ENCODE data around the gene ACTG1.

The ACTG1 gene

DNA sequence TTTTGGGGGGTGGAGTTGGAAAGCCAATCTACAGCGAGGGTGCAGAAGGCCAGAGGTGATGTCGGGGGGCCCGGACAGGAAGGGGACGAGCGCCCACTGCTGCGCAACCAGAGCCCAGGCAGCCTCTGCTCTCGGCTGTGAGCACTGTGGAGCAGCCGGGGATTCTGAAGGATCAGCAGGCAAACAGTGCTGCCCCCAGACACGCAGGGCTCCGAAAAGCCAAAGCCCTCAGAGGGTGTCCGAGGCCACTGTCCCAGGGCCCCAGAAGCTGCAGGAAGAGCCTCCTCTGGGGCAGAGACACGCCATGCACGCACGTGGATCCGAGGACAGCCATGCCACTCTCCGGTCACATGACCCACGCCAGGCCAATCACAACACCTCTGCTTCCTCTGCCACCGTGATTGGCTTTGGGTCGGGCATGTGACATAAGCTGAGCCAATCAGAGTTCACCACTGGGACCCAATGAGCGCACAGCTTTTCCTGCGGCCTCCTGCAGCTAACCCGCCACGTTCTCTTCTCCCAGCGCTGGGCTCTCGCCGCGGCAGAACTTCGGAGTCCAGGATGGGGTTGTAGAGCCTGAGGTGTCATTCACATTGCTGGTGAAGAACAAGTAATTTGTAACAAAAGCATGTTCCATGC, 40.7 kb downstream of the ACTG1 start:
- TF ChIP-seq, protein P1, sequence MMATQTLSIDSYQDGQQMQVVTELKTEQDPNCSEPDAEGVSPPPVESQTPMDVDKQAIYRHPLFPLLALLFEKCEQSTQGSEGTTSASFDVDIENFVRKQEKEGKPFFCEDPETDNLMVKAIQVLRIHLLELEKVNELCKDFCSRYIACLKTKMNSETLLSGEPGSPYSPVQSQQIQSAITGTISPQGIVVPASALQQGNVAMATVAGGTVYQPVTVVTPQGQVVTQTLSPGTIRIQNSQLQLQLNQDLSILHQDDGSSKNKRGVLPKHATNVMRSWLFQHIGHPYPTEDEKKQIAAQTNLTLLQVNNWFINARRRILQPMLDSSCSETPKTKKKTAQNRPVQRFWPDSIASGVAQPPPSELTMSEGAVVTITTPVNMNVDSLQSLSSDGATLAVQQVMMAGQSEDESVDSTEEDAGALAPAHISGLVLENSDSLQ (IDR thresholded peaks at IDR 0.05), result peak; percentile 96
- TF ChIP-seq FOXA1 (IDR thresholded peaks at IDR 0.05) (no peak), ELF4 (IDR thresholded peaks at IDR 0.05) (peak; percentile 31; the same call in 1 of the 2 replicates), L3MBTL2 (conservative IDR thresholded peaks at IDR 0.05) (peak; percentile 100), BHLHE40 (IDR thresholded peaks at IDR 0.05; ENCODE audit: borderline replicate concordance) (no peak)
- DNase-seq (ENCODE audit: extremely low spot score), result peak; percentile 98
- POLR2A ChIA-PET, result interaction anchor here (0.6 to 2.2 kb wide), 7 partner anchors 11 to 219 kb away, joined by 3 to 10 read pairs (median 3); no protein-coding TSS in a partner anchor
- CTCF ChIA-PET, result no interaction called here

DNA sequence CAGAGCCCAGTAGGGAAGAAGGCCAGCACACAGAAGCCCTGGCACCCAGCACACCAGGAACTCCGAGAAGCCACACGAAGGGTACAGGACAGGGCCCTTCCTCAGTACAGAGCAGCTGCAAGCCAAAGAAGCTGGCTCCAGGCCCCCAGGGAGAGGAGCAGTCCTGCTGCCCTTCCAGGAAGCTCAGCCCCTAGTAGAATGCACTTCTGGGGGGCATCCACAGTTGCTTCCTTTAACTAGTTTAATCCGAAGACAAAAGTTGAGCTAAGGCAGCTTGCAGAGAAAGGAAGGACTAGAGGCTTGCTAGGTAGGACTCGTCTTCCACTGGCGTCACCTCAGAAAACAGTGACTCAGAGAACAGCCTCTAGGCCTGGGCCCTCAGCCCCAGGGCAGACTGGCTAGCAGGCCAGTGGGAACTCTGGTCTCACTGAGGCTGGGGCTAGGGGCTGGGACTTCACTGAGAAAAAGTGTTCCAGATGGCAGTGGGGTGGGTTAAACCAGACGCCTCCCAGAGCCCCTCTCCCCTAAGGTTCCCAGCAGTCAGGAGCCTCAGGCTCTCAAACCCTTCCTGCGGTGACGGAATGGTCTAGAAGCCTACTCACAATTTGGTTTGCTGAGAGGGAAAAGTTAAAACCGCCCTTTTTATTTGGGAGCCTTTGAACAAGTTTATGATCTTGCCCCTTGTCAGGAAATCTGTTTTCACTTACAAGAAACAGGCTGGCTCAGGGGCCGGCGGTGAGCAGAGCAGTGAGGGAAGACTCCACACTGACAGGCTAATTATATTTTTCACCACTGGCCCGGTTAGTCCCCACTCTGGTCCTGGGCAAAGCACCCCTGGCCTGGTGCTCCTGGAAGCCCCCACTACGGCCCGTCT, 41.4 kb downstream of the ACTG1 start:
- CTCF ChIA-PET, result no interaction called here
- POLR2A ChIA-PET, result interaction anchor here (0.6 to 2.2 kb wide), 3 partner anchors 10 to 152 kb away, joined by 3 to 10 read pairs (median 3); no protein-coding TSS in a partner anchor

DNA sequence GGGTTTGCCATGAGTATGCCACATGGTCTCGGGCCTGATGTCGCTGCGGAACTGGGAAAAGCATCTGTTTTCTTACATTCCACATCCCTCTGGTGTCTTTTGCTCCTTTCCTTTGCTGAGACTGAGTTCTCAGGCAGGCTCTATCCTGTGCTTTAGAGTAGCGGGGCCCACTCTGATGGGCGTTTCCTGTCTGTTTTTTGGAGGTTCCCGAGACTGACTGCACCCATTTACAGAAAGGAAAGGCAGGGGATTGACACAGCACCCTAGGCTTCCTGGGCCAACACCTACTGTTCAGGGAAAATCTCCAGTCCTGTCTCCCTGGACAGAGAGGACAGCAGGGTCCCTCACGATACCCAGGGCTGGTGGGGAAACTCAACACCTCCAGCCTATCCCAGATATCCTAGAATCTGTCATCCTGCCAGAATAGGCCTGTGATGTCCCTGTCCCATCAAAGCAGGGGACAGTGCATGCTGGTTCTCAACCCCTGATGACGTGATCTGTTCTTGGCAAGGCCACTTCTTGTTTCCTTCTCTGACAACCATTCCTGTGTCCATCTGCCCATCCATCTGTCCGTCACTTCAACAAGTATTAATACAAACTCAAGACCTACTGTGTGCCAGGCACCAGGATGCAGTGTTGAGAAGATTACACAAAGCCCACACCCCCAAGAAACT, 42.2 kb downstream of the ACTG1 start:
- no peak for TF ChIP-seq TARDBP (IDR thresholded peaks at IDR 0.05)
- TF ChIP-seq NFRKB (IDR thresholded peaks at IDR 0.05), result no peak
- TF ChIP-seq FOXM1 (IDR thresholded peaks at IDR 0.05; ENCODE audit: borderline replicate concordance), result no peak
- no peak for TF ChIP-seq FOXA1 (IDR thresholded peaks at IDR 0.05)
- no peak for TF ChIP-seq SP1 (IDR thresholded peaks at IDR 0.05)
- no peak for TF ChIP-seq BHLHE40 (IDR thresholded peaks at IDR 0.05; ENCODE audit: borderline replicate concordance)
- no peak for TF ChIP-seq LEF1 (IDR thresholded peaks at IDR 0.05; ENCODE audit: borderline replicate concordance)
- TF ChIP-seq CTBP1 (IDR thresholded peaks at IDR 0.05; ENCODE audit: borderline replicate concordance), result no peak
- TF ChIP-seq L3MBTL2 (conservative IDR thresholded peaks at IDR 0.05), result no peak
- TF ChIP-seq SUZ12 (IDR thresholded peaks at IDR 0.05), result no peak
- no peak for TF ChIP-seq FOXK2 (IDR thresholded peaks at IDR 0.05)
- TF ChIP-seq, protein P1 (IDR thresholded peaks at IDR 0.05), result no peak
- TF ChIP-seq ZNF384 (IDR thresholded peaks at IDR 0.05), result no peak
- TF ChIP-seq ARNT (IDR thresholded peaks at IDR 0.05), result no peak
- TF ChIP-seq HDGF (IDR thresholded peaks at IDR 0.05; ENCODE audit: borderline replicate concordance), result no peak
- no peak for TF ChIP-seq ELF4 (IDR thresholded peaks at IDR 0.05)
- no peak for DNase-seq (ENCODE audit: extremely low spot score)
- ChIA-PET POLR2A (no interaction called here), CTCF (no interaction called here)

More for the DNA sequence above, 41.4 kb downstream of the ACTG1 start:
- no peak for DNase-seq (ENCODE audit: extremely low spot score)
- TF ChIP-seq SP1 (IDR thresholded peaks at IDR 0.05) (no peak), FOXA1 (IDR thresholded peaks at IDR 0.05) (no peak), BHLHE40 (IDR thresholded peaks at IDR 0.05; ENCODE audit: borderline replicate concordance) (no peak), LEF1 (IDR thresholded peaks at IDR 0.05; ENCODE audit: borderline replicate concordance) (no peak), HDGF (IDR thresholded peaks at IDR 0.05; ENCODE audit: borderline replicate concordance) (no peak), ARNT (IDR thresholded peaks at IDR 0.05) (no peak), TARDBP (IDR thresholded peaks at IDR 0.05) (no peak), SUZ12 (IDR thresholded peaks at IDR 0.05) (no peak), NFRKB (IDR thresholded peaks at IDR 0.05) (no peak), ELF4 (IDR thresholded peaks at IDR 0.05) (no peak), FOXM1 (IDR thresholded peaks at IDR 0.05; ENCODE audit: borderline replicate concordance) (no peak), CTBP1 (IDR thresholded peaks at IDR 0.05; ENCODE audit: borderline replicate concordance) (no peak)

DNA sequence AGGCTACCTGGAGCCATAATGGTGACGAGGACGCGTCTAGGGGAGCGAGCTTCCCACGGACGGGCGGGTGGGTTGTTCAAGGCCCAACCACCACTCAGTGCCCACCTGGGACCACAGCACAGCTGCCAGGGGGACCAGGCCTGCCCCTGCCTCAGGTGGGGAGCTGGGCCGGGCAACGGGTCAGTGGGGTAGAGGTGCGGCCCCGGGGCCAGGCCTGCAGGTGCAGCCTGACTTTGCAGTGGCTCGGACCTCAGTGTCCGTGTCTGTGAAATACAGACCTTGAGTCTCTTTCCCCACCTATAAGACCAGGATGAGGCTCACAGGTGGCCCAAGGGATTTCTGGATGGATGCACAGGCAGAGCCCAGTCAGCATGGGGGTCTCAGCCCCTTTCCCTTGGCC, 43.3 kb downstream of the ACTG1 start:
- ChIA-PET CTCF (no interaction called here), POLR2A (no interaction called here)
- no peak for DNase-seq (ENCODE audit: extremely low spot score)
- TF ChIP-seq SP1 (IDR thresholded peaks at IDR 0.05) (no peak), TARDBP (IDR thresholded peaks at IDR 0.05) (no peak), L3MBTL2 (conservative IDR thresholded peaks at IDR 0.05) (no peak), FOXM1 (IDR thresholded peaks at IDR 0.05; ENCODE audit: borderline replicate concordance) (no peak), BHLHE40 (IDR thresholded peaks at IDR 0.05; ENCODE audit: borderline replicate concordance) (no peak), SUZ12 (IDR thresholded peaks at IDR 0.05) (no peak), FOXA1 (IDR thresholded peaks at IDR 0.05) (no peak), CTBP1 (IDR thresholded peaks at IDR 0.05; ENCODE audit: borderline replicate concordance) (no peak), ZNF384 (IDR thresholded peaks at IDR 0.05) (no peak), ARNT (IDR thresholded peaks at IDR 0.05) (no peak), HDGF (IDR thresholded peaks at IDR 0.05; ENCODE audit: borderline replicate concordance) (no peak), ELF4 (IDR thresholded peaks at IDR 0.05) (no peak), FOXK2 (IDR thresholded peaks at IDR 0.05) (no peak), NFRKB (IDR thresholded peaks at IDR 0.05) (no peak), LEF1 (IDR thresholded peaks at IDR 0.05; ENCODE audit: borderline replicate concordance) (no peak)
- TF ChIP-seq, protein P1 (IDR thresholded peaks at IDR 0.05), result no peak

DNA sequence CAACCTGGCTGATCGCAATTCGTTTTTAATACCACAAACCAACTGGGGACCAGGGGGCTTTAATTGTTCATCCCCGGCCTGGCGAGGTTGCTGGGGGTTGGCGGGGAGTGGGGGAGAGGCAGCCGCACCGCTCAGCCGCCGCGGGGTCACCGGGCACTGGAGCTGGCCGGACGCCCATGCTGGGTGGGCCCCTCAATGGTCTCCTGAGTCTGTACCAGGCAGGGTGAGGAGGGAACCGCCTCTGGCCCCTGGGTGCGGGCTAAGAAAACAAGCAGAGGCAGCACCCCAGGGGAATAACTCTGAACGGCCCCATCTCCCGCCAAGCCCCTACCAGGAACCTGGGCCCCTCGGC, 43.9 kb downstream of the ACTG1 start:
- no peak for DNase-seq (ENCODE audit: extremely low spot score)
- ChIA-PET CTCF (no interaction called here), POLR2A (no interaction called here)
- no peak for TF ChIP-seq BHLHE40 (IDR thresholded peaks at IDR 0.05; ENCODE audit: borderline replicate concordance)
- no peak for TF ChIP-seq ARNT (IDR thresholded peaks at IDR 0.05)
- no peak for TF ChIP-seq L3MBTL2 (conservative IDR thresholded peaks at IDR 0.05)
- TF ChIP-seq HDGF (IDR thresholded peaks at IDR 0.05; ENCODE audit: borderline replicate concordance), result no peak
- TF ChIP-seq FOXA1 (IDR thresholded peaks at IDR 0.05), result no peak
- TF ChIP-seq, protein P1 (IDR thresholded peaks at IDR 0.05), result no peak
- TF ChIP-seq ZNF384 (IDR thresholded peaks at IDR 0.05), result no peak
- TF ChIP-seq CTBP1 (IDR thresholded peaks at IDR 0.05; ENCODE audit: borderline replicate concordance), result no peak
- TF ChIP-seq FOXK2 (IDR thresholded peaks at IDR 0.05), result no peak
- TF ChIP-seq SP1 (IDR thresholded peaks at IDR 0.05), result no peak
- TF ChIP-seq TARDBP (IDR thresholded peaks at IDR 0.05), result no peak
- TF ChIP-seq SUZ12 (IDR thresholded peaks at IDR 0.05), result no peak

Data from HEK293T (cell line).